ENCODE results near the gene KAZN.

KAZN gene

GRCh38 chr1:14836426-14837140 is 238.1 kb downstream of the KAZN start:
- DNase-seq: no peak

DNA sequence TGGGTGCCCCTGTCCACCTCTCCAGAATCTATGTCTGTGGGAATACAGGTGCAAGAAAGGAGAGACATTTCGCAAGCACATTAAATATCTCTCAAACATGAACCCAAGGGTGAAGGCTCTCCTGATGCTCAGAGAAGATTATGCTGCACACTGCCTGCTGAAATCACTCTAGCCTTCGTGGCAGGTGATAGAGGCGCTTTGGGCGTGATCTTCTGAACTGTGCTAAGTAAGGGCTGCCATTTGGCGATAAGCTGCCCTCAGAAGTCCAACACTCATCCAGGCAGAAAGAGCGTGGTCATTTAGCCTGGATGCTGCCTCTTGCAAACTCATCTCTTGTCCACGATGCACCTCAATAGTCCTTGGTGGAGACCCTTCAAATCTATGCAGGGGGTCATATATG is 241.9 kb downstream of the KAZN start:
- no peak for DNase-seq

- no peak for DNase-seq
Observed at GRCh38 chr1:14841456-14841855, 243.0 kb downstream of the KAZN start.

DNA sequence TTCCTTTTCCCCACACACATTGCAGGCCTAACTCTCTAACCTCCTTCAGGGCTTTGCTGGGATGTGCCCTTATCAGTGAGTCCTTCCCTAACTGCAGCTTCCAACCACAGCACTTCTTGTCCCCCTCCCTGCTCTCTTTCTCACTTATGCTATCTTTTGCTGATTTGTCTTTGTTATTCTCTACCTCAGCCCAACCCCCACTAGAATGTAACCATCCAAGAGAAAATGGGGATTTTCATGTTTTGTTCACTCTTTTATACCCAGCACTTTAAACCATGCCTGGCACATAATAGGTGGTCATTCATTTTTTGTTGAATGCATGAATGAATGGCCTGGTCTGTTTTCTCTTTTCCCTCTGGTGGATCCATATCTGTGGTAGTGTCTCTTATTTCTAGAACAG is 243.5 kb downstream of the KAZN start:
- no peak for DNase-seq

DNA sequence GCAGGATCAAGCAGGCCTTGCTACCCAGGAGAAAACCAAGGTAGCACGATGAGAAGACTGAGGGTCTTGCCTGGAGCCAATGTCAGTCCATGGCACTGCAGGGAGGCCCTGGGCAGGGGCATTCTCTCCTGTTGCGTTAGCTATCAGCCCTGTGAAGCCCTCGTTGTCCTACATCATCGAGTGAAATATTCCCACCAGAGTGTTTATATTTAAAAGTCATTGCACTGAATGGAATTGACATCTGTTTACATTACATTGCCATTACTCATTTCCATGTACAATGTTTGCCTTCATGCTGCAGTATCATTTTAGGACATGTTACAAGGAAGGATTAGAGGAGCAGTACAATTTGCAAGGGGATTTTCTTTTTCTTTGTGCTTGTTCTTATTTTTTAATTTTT is 243.9 kb downstream of the KAZN start:
- no peak for DNase-seq

DNA sequence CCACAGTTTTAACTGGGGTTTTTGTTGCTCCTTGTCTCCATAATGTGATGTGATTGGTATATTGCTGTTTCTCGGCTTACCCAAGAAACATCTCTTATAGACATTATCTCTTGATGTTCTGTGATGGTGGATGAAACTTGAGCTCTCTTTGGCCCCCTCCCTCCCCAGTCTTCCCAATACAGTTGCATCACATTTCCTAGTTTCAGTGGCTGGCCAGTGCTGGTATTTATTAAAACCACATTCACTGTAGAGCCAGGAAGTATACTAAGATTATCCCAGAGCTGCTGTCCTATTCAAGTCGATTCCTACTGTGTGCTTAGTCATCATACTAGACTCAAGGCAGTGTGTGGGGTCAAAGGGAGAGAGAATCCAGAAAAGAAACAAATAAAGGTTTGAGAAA is 244.4 kb downstream of the KAZN start:
- DNase-seq: no peak

- no peak for DNase-seq
Observed at GRCh38 chr1:14843525-14843924, 245.0 kb downstream of the KAZN start.

GRCh38 chr1:14844356-14844755 is 245.9 kb downstream of the KAZN start:
- no peak for DNase-seq

- no peak for DNase-seq
Observed at GRCh38 chr1:14844923-14845617, 246.6 kb downstream of the KAZN start.

- DNase-seq: no peak
Observed at GRCh38 chr1:14845851-14846250, 247.4 kb downstream of the KAZN start.

DNA sequence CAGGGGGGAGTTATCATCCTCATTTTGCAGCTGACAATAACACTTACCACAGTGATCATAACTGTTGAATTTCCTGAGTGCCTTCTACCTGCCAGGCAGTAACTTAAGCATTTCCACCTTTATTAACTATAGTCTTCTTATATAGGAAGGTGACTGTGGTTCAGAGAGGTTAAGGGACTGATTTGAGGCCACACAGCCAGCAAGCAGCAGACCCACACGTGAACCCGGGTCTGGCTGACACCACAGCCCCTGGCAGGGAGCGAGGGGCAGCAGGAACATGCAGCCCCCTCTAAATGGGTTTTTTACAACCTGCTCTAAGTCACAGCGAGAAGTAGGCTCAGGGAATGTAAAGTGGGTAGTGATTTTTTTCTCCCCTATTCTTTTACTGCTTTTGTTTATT is 248.2 kb downstream of the KAZN start:
- DNase-seq: no peak

GRCh38 chr1:14848203-14848602 is 249.7 kb downstream of the KAZN start:
- no peak for DNase-seq

- no peak for DNase-seq
Observed at GRCh38 chr1:14848625-14849024, 250.1 kb downstream of the KAZN start.

GRCh38 chr1:14849038-14849437 is 250.6 kb downstream of the KAZN start:
- no peak for DNase-seq

- no peak for DNase-seq
Observed at GRCh38 chr1:14850563-14850962, 252.1 kb downstream of the KAZN start.

- no peak for DNase-seq
Observed at GRCh38 chr1:14851760-14852159, 253.3 kb downstream of the KAZN start.

- DNase-seq: no peak
Observed at GRCh38 chr1:14852291-14852690, 253.8 kb downstream of the KAZN start.

DNA sequence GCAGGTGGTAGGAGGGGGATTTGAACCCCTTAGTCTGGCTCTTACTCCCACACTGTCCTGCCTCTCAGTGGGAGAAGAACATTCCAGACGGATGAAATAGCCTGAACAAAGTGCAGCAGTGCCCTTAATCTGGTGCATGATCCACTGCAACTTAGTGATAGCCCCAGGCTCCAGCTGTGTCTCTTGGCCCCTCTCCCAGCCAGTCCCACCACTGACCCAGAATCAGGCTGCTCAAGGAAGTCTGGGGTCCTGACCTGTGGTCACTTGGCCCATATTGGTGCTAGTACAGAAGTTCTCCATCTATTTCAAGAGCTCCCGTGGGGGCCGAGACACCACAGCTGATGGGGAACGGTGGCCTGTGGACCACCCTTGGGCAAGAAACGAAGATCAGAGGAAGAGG is 255.0 kb downstream of the KAZN start:
- DNase-seq: no peak

DNA sequence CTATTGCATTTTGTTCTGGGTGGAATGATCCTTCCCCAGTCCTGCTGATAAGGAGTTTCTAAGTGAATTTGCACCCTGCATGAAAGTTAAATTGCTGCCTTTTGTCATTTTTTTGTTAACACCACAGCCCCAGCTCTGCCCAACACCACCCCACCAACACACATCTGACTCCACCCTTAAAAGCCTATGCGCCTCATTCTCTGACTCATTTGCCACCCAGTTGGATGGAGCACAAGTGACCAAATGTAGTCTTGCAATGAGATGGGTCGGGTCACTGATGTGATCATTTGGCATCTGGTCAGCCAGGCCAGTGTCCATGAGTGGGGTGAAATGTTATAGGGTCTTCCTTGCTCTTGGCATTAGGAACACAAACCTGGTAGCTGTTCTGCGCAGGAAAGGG is 256.8 kb downstream of the KAZN start:
- no peak for DNase-seq

- DNase-seq: no peak
Observed at GRCh38 chr1:14855801-14856200, 257.3 kb downstream of the KAZN start.

- no peak for DNase-seq
Observed at GRCh38 chr1:14857436-14858195, 259.1 kb downstream of the KAZN start.

- no peak for DNase-seq
Observed at GRCh38 chr1:14862114-14862771, 263.8 kb downstream of the KAZN start.

GRCh38 chr1:14865106-14865505 is 266.6 kb downstream of the KAZN start:
- no peak for DNase-seq

All from femur (tissue), 1 donor.